ENCODE results near the gene CNFN.
"Not testable (repeated sequence)": the region's sequence is repeated elsewhere in the genome, so short reads cannot be mapped to it uniquely, and the experiment has no call there.

CNFN gene

DNA sequence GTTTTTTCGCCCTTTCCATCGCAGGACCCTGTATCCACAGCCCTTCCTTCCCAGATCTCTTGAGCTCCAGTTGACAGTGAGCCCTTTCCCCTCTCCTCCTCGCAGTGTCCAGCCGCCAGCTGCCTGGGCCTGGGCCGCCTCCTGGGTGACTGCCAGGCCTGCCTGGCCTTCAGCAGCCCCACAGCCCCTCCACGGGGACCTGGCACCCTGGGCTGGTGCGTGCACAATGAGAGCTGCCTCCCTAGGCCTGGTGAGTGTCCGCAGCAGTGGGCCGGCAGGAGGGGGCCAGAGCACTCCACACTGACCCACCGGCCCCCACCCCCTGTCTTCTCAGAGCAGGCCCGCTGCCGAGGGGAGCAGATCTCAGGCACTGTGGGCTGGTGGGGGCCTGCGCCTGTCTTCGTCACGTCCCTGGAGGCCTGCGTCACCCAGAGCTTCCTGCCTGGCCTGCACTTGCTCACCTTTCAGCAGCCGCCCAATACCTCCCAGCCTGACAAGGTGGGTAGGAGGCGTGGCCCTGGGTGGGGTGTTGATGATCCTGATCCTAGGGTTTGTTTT, 45.7 kb downstream of the CNFN start:
- no peak for DNase-seq (ENCODE audit: low read depth)
- TF ChIP-seq, protein P1, sequence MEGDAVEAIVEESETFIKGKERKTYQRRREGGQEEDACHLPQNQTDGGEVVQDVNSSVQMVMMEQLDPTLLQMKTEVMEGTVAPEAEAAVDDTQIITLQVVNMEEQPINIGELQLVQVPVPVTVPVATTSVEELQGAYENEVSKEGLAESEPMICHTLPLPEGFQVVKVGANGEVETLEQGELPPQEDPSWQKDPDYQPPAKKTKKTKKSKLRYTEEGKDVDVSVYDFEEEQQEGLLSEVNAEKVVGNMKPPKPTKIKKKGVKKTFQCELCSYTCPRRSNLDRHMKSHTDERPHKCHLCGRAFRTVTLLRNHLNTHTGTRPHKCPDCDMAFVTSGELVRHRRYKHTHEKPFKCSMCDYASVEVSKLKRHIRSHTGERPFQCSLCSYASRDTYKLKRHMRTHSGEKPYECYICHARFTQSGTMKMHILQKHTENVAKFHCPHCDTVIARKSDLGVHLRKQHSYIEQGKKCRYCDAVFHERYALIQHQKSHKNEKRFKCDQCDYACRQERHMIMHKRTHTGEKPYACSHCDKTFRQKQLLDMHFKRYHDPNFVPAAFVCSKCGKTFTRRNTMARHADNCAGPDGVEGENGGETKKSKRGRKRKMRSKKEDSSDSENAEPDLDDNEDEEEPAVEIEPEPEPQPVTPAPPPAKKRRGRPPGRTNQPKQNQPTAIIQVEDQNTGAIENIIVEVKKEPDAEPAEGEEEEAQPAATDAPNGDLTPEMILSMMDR (IDR thresholded peaks at IDR 0.05; ENCODE audit: insufficient read depth, low read depth, low read length, missing control alignments): no peak
- no peak overlapping the region for H3K4me3 ChIP-seq (ENCODE audit: low read length)

DNA sequence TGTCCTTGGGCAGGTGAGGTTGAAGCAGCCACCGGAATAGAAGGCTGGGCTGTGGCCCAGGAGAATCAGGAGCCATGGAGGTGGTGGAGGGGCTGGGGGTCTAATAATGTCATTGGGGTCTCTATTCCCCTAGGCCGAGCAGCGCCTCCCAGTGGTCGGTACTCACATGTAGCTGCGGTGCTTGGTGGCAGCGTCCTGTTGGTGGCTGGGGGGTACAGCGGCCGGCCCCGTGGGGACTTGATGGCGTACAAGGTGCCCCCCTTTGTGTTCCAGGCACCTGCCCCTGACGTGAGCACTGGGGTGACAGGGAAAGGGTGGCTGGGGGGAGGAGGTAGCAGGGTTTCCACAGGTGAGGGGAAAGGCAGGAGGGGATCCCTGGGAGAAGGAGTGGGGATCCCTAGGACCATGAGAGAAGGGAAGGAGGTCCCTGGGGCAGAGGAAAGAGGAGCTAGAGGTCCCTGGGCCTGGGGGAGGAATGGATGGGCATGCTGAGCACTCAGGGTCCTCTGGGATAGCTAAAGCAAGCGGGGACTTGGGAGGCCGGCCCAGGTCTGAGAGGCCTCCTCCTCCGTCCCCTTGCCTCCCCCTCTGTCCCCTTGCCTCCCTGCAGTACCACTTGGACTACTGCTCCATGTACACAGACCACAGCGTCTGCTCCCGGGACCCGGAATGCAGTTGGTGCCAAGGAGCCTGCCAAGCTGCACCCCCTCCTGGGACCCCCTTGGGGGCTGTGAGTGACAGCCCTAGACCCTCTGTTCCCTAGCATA, 46.6 kb downstream of the CNFN start:
- DNase-seq (ENCODE audit: low read depth): no peak
- TF ChIP-seq, protein P1 (IDR thresholded peaks at IDR 0.05; ENCODE audit: insufficient read depth, low read depth, low read length, missing control alignments): no peak
- no peak overlapping the region for H3K4me3 ChIP-seq (ENCODE audit: low read length)

DNA sequence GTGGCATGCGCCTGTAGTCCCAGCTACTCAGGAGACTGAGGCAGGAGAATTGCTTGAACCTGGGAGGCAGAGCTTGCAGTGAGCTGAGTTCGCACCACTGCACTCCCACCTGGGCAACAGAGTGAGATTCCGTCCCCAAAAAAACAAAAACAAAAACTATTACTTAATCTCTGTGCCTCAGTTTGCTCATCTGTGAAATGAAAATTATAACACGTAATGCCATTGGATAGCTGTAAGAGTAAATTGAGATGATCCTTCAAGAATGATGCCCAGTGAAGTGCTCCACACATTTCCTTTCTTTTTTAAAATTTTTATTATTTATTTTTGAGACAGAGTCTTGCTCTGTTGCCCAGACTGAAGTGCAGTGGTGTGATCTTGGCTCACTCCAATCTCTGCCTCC, 50.2 kb downstream of the CNFN start:
- H3K4me3 ChIP-seq (ENCODE audit: low read length); DNase-seq (ENCODE audit: low read depth): not testable (repeated sequence)

DNA sequence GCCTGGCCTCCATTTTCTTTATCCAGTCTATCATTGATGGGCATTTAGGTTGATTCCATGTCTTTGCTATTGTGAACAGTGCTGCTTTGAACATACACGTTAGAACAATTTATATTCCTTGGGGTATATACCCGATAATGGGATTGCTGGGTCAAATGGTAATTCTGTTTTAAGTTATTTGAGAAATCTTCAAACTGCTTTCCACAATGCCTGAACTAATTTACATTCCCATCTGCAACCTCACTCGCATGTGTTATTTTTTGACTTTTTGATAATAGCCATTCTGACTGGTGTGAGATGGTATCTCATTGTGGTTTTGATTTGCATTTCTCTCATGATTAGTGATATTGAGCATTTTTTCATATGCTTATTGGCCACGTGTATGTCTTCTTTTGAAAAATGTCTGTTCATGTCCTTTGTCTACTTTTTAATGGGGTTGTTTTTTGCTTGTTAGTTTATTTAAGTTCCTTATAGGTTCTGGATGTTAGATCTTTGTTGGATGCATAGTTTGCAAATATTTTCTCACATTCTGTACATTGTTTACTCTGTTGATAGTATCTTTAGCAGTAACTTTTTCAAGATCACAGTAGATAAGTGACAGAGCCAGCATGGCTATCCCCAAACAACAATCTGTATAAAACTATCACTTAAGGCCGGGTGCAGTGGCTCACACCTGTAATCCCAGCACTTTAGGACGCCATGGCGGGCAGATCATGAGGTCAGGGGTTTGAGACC, 50.8 kb downstream of the CNFN start:
- H3K4me3 ChIP-seq (ENCODE audit: low read length); DNase-seq (ENCODE audit: low read depth): not testable (repeated sequence)

Data from epithelial cell of esophagus (primary cell).